ENCODE measurements around the gene C14orf180.

DNA sequence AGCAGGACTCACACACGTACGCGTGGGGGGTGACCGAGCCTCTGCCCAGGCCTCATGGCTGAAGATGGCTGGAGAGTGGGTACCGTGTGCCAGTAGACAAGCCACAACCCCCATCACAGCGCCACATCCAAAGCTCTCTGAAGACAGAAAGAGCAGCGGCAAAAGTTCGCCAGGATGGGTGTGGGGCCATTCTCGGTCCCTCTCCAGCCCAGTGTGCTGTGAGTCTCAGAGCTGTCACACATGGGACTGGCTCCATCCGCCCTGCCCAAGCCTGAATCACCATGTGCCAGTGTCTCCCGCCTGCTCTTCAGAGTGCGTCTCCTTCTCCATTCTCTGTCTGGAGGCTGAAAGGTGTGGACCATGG, 19.3 kb downstream of the C14orf180 start:
- no peak for TF ChIP-seq TAF1 (IDR thresholded peaks at IDR 0.05; ENCODE audit: borderline replicate concordance, insufficient read depth, low read length)
- TF ChIP-seq, protein P1, sequence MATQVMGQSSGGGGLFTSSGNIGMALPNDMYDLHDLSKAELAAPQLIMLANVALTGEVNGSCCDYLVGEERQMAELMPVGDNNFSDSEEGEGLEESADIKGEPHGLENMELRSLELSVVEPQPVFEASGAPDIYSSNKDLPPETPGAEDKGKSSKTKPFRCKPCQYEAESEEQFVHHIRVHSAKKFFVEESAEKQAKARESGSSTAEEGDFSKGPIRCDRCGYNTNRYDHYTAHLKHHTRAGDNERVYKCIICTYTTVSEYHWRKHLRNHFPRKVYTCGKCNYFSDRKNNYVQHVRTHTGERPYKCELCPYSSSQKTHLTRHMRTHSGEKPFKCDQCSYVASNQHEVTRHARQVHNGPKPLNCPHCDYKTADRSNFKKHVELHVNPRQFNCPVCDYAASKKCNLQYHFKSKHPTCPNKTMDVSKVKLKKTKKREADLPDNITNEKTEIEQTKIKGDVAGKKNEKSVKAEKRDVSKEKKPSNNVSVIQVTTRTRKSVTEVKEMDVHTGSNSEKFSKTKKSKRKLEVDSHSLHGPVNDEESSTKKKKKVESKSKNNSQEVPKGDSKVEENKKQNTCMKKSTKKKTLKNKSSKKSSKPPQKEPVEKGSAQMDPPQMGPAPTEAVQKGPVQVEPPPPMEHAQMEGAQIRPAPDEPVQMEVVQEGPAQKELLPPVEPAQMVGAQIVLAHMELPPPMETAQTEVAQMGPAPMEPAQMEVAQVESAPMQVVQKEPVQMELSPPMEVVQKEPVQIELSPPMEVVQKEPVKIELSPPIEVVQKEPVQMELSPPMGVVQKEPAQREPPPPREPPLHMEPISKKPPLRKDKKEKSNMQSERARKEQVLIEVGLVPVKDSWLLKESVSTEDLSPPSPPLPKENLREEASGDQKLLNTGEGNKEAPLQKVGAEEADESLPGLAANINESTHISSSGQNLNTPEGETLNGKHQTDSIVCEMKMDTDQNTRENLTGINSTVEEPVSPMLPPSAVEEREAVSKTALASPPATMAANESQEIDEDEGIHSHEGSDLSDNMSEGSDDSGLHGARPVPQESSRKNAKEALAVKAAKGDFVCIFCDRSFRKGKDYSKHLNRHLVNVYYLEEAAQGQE (IDR thresholded peaks at IDR 0.05; ENCODE audit: insufficient read depth in 1 of 2, low read depth in 2 of 2, low read length in 2 of 2) = no peak
